ENCODE data around the gene STK4.

- TF ChIP-seq CTCF (conservative IDR thresholded peaks at IDR 0.05; ENCODE audit: low read depth, low read length) = no peak
- no peak for TF ChIP-seq POLR2A (IDR thresholded peaks at IDR 0.05; ENCODE audit: low read depth, low read length)
- no peak for TF ChIP-seq RAD21 (IDR thresholded peaks at IDR 0.05; ENCODE audit: low read length)
- TF ChIP-seq SMC3 (IDR thresholded peaks at IDR 0.05; ENCODE audit: low read depth, low read length) = no peak
- no peak for TF ChIP-seq BHLHE40 (IDR thresholded peaks at IDR 0.05; ENCODE audit: low read depth, low read length)
- no peak for TF ChIP-seq ELK1 (IDR thresholded peaks at IDR 0.05; ENCODE audit: borderline replicate concordance, low read depth, low read length)
- no peak for TF ChIP-seq CEBPB (IDR thresholded peaks at IDR 0.05; ENCODE audit: low read depth, low read length)
- no peak for TF ChIP-seq RFX5 (IDR thresholded peaks at IDR 0.05; ENCODE audit: low read depth, low read length)
- no peak for TF ChIP-seq MXI1 (IDR thresholded peaks at IDR 0.05; ENCODE audit: borderline replicate concordance, low read depth, low read length)
- TF ChIP-seq RCOR1 (IDR thresholded peaks at IDR 0.05; ENCODE audit: insufficient replicate concordance, low read length) = no peak
- TF ChIP-seq USF2 (IDR thresholded peaks at IDR 0.05; ENCODE audit: low read depth, low read length) = no peak
- no peak for TF ChIP-seq MAFK (IDR thresholded peaks at IDR 0.05; ENCODE audit: low read depth, low read length)
- TF ChIP-seq CHD1 (IDR thresholded peaks at IDR 0.05; ENCODE audit: low read depth, low read length) = no peak
- no peak for TF ChIP-seq NFE2L2 (IDR thresholded peaks at IDR 0.05; ENCODE audit: low read depth, low read length)
These were observed 48.9 kb upstream of the STK4 start for GRCh38 chr20:44917399-44917798.
